ENCODE results near the gene DECR2. TPM values are rescaled to one million over a fixed set of nuclear protein-coding genes. Genes with fewer than 3 reads are reported as not detected.

The DECR2 gene
- total and polyA plus RNA-seq, 2 donors (not counting 1 experiment from before 2014, with no cell fraction given), result 12.0 to 12.1 TPM

GRCh38 chr16:375212-375611 lies 26.5 kb upstream of the DECR2 start:
- H3K36me3 ChIP-seq (ENCODE audit: control insufficient read depth, insufficient read depth, low read length), result peaks cover 32% of the 10 kb centered on the region
- no peak overlapping the region for H3K4me2 ChIP-seq (ENCODE audit: extremely low read depth, insufficient read depth, low read length)
- H3K9me3 ChIP-seq (ENCODE audit: control insufficient read depth, insufficient read depth, low read depth, low read length), result no peaks in the 10 kb centered on the region
- H4K20me1 ChIP-seq (ENCODE audit: control insufficient read depth, extremely low read depth, insufficient read depth, low read length), result no peaks in the 10 kb centered on the region
- H2AFZ ChIP-seq (ENCODE audit: low read length), result no peak overlapping the region
- TF ChIP-seq CTCF (conservative IDR thresholded peaks at IDR 0.05 in 1 of 2, IDR thresholded peaks at IDR 0.05 in 1 of 2; ENCODE audit: low read depth in 1 of 2, low read length in 2 of 2), result no peak
- TF ChIP-seq EZH2 (IDR thresholded peaks at IDR 0.05; ENCODE audit: low read length, missing control alignments), result no peak
- H3K79me2 ChIP-seq (ENCODE audit: control insufficient read depth, insufficient read depth, low read length), result peaks cover 9% of the 10 kb centered on the region
- no peak for DNase-seq (ENCODE audit: low read depth in 2 of 2)
- no peak overlapping the region for H3K4me3 ChIP-seq (replicated peaks in 1 of 4; ENCODE audit: control extremely low read depth in 1 of 4, insufficient read depth in 1 of 4, low read depth in 3 of 4, low read length in 4 of 4)
- H3K9ac ChIP-seq (ENCODE audit: insufficient read depth, low read length), result no peak overlapping the region
- no peak overlapping the region for H3K27ac ChIP-seq (ENCODE audit: insufficient read depth, low read length)
- H3K4me1 ChIP-seq (ENCODE audit: control insufficient read depth, extremely low read depth, insufficient read depth, low read length), result no peaks in the 10 kb centered on the region
- no peaks in the 10 kb centered on the region for H3K27me3 ChIP-seq (ENCODE audit: control insufficient read depth, insufficient read depth, low read length)

GRCh38 chr16:375927-376816 lies 25.5 kb upstream of the DECR2 start:
- Histone ChIP-seq H3K4me3 (replicated peaks in 1 of 4; ENCODE audit: control extremely low read depth in 1 of 4, insufficient read depth in 1 of 4, low read depth in 3 of 4, low read length in 4 of 4) (no peak overlapping the region), H3K9ac (ENCODE audit: insufficient read depth, low read length) (no peak overlapping the region), H3K4me1 (ENCODE audit: control insufficient read depth, extremely low read depth, insufficient read depth, low read length) (no peaks in the 10 kb centered on the region), H3K79me2 (ENCODE audit: control insufficient read depth, insufficient read depth, low read length) (peaks cover 14% of the 10 kb centered on the region), H3K9me3 (ENCODE audit: control insufficient read depth, insufficient read depth, low read depth, low read length) (no peaks in the 10 kb centered on the region), H2AFZ (ENCODE audit: low read length) (no peak overlapping the region), H3K36me3 (ENCODE audit: control insufficient read depth, insufficient read depth, low read length) (peaks cover 32% of the 10 kb centered on the region), H4K20me1 (ENCODE audit: control insufficient read depth, extremely low read depth, insufficient read depth, low read length) (no peaks in the 10 kb centered on the region), H3K27me3 (ENCODE audit: control insufficient read depth, insufficient read depth, low read length) (no peaks in the 10 kb centered on the region), H3K27ac (ENCODE audit: insufficient read depth, low read length) (no peak overlapping the region), H3K4me2 (ENCODE audit: extremely low read depth, insufficient read depth, low read length) (no peak overlapping the region)
- no peak for DNase-seq (ENCODE audit: low read depth in 2 of 2)
- no peak for TF ChIP-seq CTCF (conservative IDR thresholded peaks at IDR 0.05 in 1 of 2, IDR thresholded peaks at IDR 0.05 in 1 of 2; ENCODE audit: low read depth in 1 of 2, low read length in 2 of 2)
- no peak for TF ChIP-seq EZH2 (IDR thresholded peaks at IDR 0.05; ENCODE audit: low read length, missing control alignments)

GRCh38 chr16:376817-377418 lies 24.8 kb upstream of the DECR2 start:
- Histone ChIP-seq H3K79me2 (ENCODE audit: control insufficient read depth, insufficient read depth, low read length) (peaks cover 14% of the 10 kb centered on the region), H3K4me2 (ENCODE audit: extremely low read depth, insufficient read depth, low read length) (no peak overlapping the region), H3K4me3 (replicated peaks in 1 of 4; ENCODE audit: control extremely low read depth in 1 of 4, insufficient read depth in 1 of 4, low read depth in 3 of 4, low read length in 4 of 4) (no peak overlapping the region), H2AFZ (ENCODE audit: low read length) (no peak overlapping the region), H3K36me3 (ENCODE audit: control insufficient read depth, insufficient read depth, low read length) (peaks cover 27% of the 10 kb centered on the region), H3K9me3 (ENCODE audit: control insufficient read depth, insufficient read depth, low read depth, low read length) (no peaks in the 10 kb centered on the region), H3K4me1 (ENCODE audit: control insufficient read depth, extremely low read depth, insufficient read depth, low read length) (no peaks in the 10 kb centered on the region), H4K20me1 (ENCODE audit: control insufficient read depth, extremely low read depth, insufficient read depth, low read length) (no peaks in the 10 kb centered on the region), H3K27me3 (ENCODE audit: control insufficient read depth, insufficient read depth, low read length) (no peaks in the 10 kb centered on the region), H3K9ac (ENCODE audit: insufficient read depth, low read length) (no peak overlapping the region), H3K27ac (ENCODE audit: insufficient read depth, low read length) (no peak overlapping the region)
- TF ChIP-seq CTCF (conservative IDR thresholded peaks at IDR 0.05 in 1 of 2, IDR thresholded peaks at IDR 0.05 in 1 of 2; ENCODE audit: low read depth in 1 of 2, low read length in 2 of 2) (no peak), EZH2 (IDR thresholded peaks at IDR 0.05; ENCODE audit: low read length, missing control alignments) (no peak)
- DNase-seq (ENCODE audit: low read depth in 2 of 2), result no peak
